ENCODE results near the gene CDK16.

CDK16 gene

DNA sequence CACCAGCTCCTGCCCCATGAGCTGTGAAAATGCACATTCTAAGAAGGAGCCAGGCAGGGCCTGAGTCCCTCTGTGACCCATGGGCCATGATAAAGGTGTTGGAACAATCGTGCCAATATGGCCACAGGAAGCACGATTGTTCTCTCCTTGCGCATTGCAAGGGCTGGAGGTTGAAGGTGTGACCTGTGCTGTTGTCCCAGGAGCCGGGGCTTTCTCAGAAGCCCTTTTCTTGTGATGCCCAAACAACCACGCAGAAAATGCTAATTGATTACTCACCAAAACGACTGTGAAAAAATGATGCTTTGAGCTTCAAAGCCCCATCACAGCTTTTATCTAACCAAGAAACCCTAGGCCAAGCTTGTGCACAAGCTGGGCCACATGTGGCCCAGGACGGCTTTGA is 48.2 kb downstream of the CDK16 start:
- H3K4me3 ChIP-seq (replicated peaks in 1 of 2; ENCODE audit: low read depth in 2 of 2, low read length in 2 of 2), result no peak overlapping the region
- TF ChIP-seq CTCF (IDR thresholded peaks at IDR 0.05; ENCODE audit: low read depth, low read length), result no peak
- no peak for DNase-seq (ENCODE audit: low read depth in 2 of 2)

DNA sequence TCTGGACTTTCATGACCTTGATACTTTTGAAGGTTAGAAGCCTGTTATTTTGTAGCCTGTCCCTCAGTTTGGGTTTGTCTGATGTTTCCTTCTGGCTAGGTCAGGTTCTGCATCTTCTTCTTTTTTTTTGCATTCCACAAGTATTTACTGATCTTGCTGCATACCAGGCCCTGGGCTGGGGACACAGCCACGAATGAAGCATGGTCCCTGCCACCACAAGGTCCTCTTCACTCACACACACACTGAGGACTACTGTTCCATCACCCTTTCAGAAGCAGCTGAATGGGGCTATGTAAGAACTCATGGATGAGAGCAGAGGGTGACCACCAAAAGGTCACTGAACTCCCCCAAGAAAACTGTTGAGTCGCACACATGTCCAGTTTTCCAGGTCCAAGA is 53.5 kb downstream of the CDK16 start:
- DNase-seq (ENCODE audit: low read depth in 2 of 2), result no peak
- H3K4me3 ChIP-seq (replicated peaks in 1 of 2; ENCODE audit: low read depth in 2 of 2, low read length in 2 of 2), result no peak overlapping the region
- no peak for TF ChIP-seq CTCF (IDR thresholded peaks at IDR 0.05; ENCODE audit: low read depth, low read length)

DNA sequence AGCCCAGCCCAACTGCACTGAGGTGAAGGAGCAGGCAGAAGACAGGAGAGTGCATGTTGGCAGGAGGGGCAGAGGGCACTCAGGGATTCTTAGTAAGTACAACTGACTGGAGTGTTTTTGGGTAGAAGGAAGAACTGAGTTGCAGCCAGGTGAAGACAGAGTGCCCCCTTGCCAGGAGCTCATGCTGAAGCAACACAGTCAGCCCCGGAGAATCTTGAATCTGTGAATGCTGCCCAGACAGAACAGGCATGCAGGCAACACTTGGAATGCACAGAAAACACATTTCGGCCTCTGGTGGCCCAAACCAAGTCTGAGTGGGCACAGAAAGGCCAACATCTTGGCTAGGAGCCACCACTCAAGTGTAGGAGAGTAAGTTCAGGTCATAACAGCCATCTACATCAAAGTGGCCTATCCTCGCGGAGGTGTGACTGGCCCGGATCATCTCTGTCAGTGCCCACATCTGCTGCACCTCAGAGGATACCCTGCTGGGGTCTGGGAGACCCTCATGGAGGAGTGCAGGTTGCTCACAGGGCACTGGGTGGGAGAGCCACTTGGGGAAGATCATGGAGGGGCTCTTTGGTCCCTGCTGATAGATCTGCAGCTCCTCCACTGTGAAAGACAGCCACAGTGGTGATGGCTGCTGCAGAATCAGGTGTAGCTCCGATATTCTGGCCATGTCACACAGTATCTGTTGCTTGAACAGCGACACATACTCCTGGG is 54.7 kb downstream of the CDK16 start:
- H3K4me3 ChIP-seq (replicated peaks in 1 of 2; ENCODE audit: low read depth in 2 of 2, low read length in 2 of 2), result no peak overlapping the region
- DNase-seq (ENCODE audit: low read depth in 2 of 2), result no peak
- no peak for TF ChIP-seq CTCF (IDR thresholded peaks at IDR 0.05; ENCODE audit: low read depth, low read length)

- no peak for TF ChIP-seq CTCF (IDR thresholded peaks at IDR 0.05; ENCODE audit: low read depth, low read length)
- peak in 1 of 2 donors; percentile 65 for DNase-seq (ENCODE audit: low read depth in 2 of 2)
- no peak overlapping the region for H3K4me3 ChIP-seq (replicated peaks in 1 of 2; ENCODE audit: low read depth in 2 of 2, low read length in 2 of 2)
These were observed 60.2 kb downstream of the CDK16 start for GRCh38 chrX:47278691-47279090.
